Posterior cingulate gyrus (tissue), 11 donors: ENCODE data around the gene FGF14.
"Not testable (repeated sequence)": the region's sequence is repeated elsewhere in the genome, so short reads cannot be mapped to it uniquely, and the experiment has no call there.

ENCODE experiments used
- DNase-seq, 10 donors: peaks; one replicate each; pipeline versions ENCODE4 v3.0.0 to v3.0.0-alpha.2; 2020 to 2021; ENCODE audit warnings: mixed read lengths in 3 of 10
- intact Hi-C: fragments of 100-400 bp; cut with DNase I; formaldehyde crosslinking; loops from one replicate; pipeline ENCODE4 v1.15.1; 2023

The FGF14 gene

GRCh38 chr13:102141625-102142472, 260.0 kb downstream of the FGF14 start:
- intact Hi-C loops: loop anchor here (2.0 kb wide), 1 partner anchor 415 kb away; no protein-coding TSS in a partner anchor
- DNase-seq: no peak

GRCh38 chr13:102139626-102140025, 262.2 kb downstream of the FGF14 start:
- intact Hi-C loops: loop anchor here (2.0 kb wide), 1 partner anchor 417 kb away; no protein-coding TSS in a partner anchor
- DNase-seq: no peak

- no peak for DNase-seq
- intact Hi-C loops: no loop called here
These were observed 263.1 kb downstream of the FGF14 start for GRCh38 chr13:102138635-102139190.

GRCh38 chr13:102137904-102138303, 263.9 kb downstream of the FGF14 start:
- intact Hi-C loops, DNase-seq: not testable (repeated sequence)

- intact Hi-C loops: no loop called here
- no peak for DNase-seq
These were observed 265.0 kb downstream of the FGF14 start for GRCh38 chr13:102136735-102137296.

- no peak for DNase-seq
- intact Hi-C loops: no loop called here
These were observed 269.0 kb downstream of the FGF14 start for GRCh38 chr13:102132777-102133295.

GRCh38 chr13:102131246-102131645, 270.6 kb downstream of the FGF14 start:
- intact Hi-C loops: no loop called here
- no peak for DNase-seq

- intact Hi-C loops: no loop called here
- DNase-seq: no peak
These were observed 273.5 kb downstream of the FGF14 start for GRCh38 chr13:102128216-102128810.

- intact Hi-C loops: no loop called here
These were observed 274.7 kb downstream of the FGF14 start for GRCh38 chr13:102127153-102127552.

GRCh38 chr13:102122147-102122546, 279.7 kb downstream of the FGF14 start:
- no peak for DNase-seq
- intact Hi-C loops: no loop called here

More at GRCh38 chr13:102127153-102127552, 274.7 kb downstream of the FGF14 start:
- no peak for DNase-seq

GRCh38 chr13:102117175-102117831, 284.5 kb downstream of the FGF14 start:
- DNase-seq: no peak
- intact Hi-C loops: no loop called here

GRCh38 chr13:102103469-102103868, 298.4 kb downstream of the FGF14 start:
- no peak for DNase-seq
- intact Hi-C loops: no loop called here

- intact Hi-C loops: no loop called here
- DNase-seq: peak in 1 of 10 donors; percentile 53
These were observed 301.6 kb downstream of the FGF14 start for GRCh38 chr13:102100234-102100633.

- no peak for DNase-seq
- intact Hi-C loops: no loop called here
These were observed 304.1 kb downstream of the FGF14 start for GRCh38 chr13:102097708-102098107.

GRCh38 chr13:102093288-102093687, 308.6 kb downstream of the FGF14 start:
- DNase-seq, intact Hi-C loops: not testable (repeated sequence)

GRCh38 chr13:102091231-102091630, 310.6 kb downstream of the FGF14 start:
- intact Hi-C loops: no loop called here
- DNase-seq: no peak

- intact Hi-C loops: no loop called here
- no peak for DNase-seq
These were observed 311.3 kb downstream of the FGF14 start for GRCh38 chr13:102090532-102090931.

GRCh38 chr13:102089722-102090121, 312.1 kb downstream of the FGF14 start:
- intact Hi-C loops: no loop called here
- no peak for DNase-seq

GRCh38 chr13:102089177-102089576, 312.7 kb downstream of the FGF14 start:
- intact Hi-C loops: no loop called here
- DNase-seq: no peak

GRCh38 chr13:102073251-102073650, 328.6 kb downstream of the FGF14 start:
- DNase-seq: no peak
- intact Hi-C loops: no loop called here
